ENCODE measurements around the gene CCDC180.
"Not testable (repeated sequence)": the region's sequence is repeated elsewhere in the genome, so short reads cannot be mapped to it uniquely, and the experiment has no call there.

Gene CCDC180

GRCh38 chr9:97322105-97322504, 14.6 kb downstream of the CCDC180 start:
- H3K27me3 ChIP-seq (replicated peaks; ENCODE audit: control insufficient read depth, insufficient read depth, low read length), result no peaks in the 10 kb centered on the region
- no peak overlapping the region for H3K9ac ChIP-seq (ENCODE audit: low read length)
- DNase-seq (ENCODE audit: low read depth), result no peak
- H3K9me3 ChIP-seq (ENCODE audit: control insufficient read depth, low read length), result no peaks in the 10 kb centered on the region
- peaks cover 14% of the 10 kb centered on the region for H3K36me3 ChIP-seq (ENCODE audit: control insufficient read depth, insufficient read depth, low read length, severe bottlenecking)
- no peak overlapping the region for H3K4me3 ChIP-seq (ENCODE audit: low read length)
- H3K4me1 ChIP-seq (ENCODE audit: control insufficient read depth, insufficient read depth, low read length), result no peaks in the 10 kb centered on the region

- no peak for DNase-seq (ENCODE audit: low read depth)
- no peaks in the 10 kb centered on the region for H3K4me1 ChIP-seq (ENCODE audit: control insufficient read depth, insufficient read depth, low read length)
- no peak overlapping the region for H3K4me3 ChIP-seq (ENCODE audit: low read length)
- H3K36me3 ChIP-seq (ENCODE audit: control insufficient read depth, insufficient read depth, low read length, severe bottlenecking), result peaks cover 15% of the 10 kb centered on the region
- H3K9me3 ChIP-seq (ENCODE audit: control insufficient read depth, low read length), result no peaks in the 10 kb centered on the region
- H3K9ac ChIP-seq (ENCODE audit: low read length), result no peak overlapping the region
- no peaks in the 10 kb centered on the region for H3K27me3 ChIP-seq (replicated peaks; ENCODE audit: control insufficient read depth, insufficient read depth, low read length)
These were observed 17.5 kb downstream of the CCDC180 start for GRCh38 chr9:97324954-97325353.

- no peak for DNase-seq (ENCODE audit: low read depth)
- H3K36me3 ChIP-seq (ENCODE audit: control insufficient read depth, insufficient read depth, low read length, severe bottlenecking), result peaks cover 15% of the 10 kb centered on the region
- no peaks in the 10 kb centered on the region for H3K27me3 ChIP-seq (replicated peaks; ENCODE audit: control insufficient read depth, insufficient read depth, low read length)
- H3K4me1 ChIP-seq (ENCODE audit: control insufficient read depth, insufficient read depth, low read length), result no peaks in the 10 kb centered on the region
- H3K4me3 ChIP-seq (ENCODE audit: low read length), result no peak overlapping the region
- no peaks in the 10 kb centered on the region for H3K9me3 ChIP-seq (ENCODE audit: control insufficient read depth, low read length)
- H3K9ac ChIP-seq (ENCODE audit: low read length), result no peak overlapping the region
These were observed 20.1 kb downstream of the CCDC180 start for GRCh38 chr9:97327562-97327961.

GRCh38 chr9:97332993-97333392, 25.5 kb downstream of the CCDC180 start:
- Histone ChIP-seq H3K4me1 (ENCODE audit: control insufficient read depth, insufficient read depth, low read length) (no peaks in the 10 kb centered on the region), H3K27me3 (replicated peaks; ENCODE audit: control insufficient read depth, insufficient read depth, low read length) (no peaks in the 10 kb centered on the region), H3K36me3 (ENCODE audit: control insufficient read depth, insufficient read depth, low read length, severe bottlenecking) (peaks cover 11% of the 10 kb centered on the region), H3K9ac (ENCODE audit: low read length) (no peak overlapping the region), H3K4me3 (ENCODE audit: low read length) (no peak overlapping the region), H3K9me3 (ENCODE audit: control insufficient read depth, low read length) (no peaks in the 10 kb centered on the region)
- DNase-seq (ENCODE audit: low read depth), result no peak

- not testable (repeated sequence) for H3K4me3 ChIP-seq (ENCODE audit: low read length); DNase-seq (ENCODE audit: low read depth); H3K4me1 ChIP-seq (ENCODE audit: control insufficient read depth, insufficient read depth, low read length); H3K27me3 ChIP-seq (replicated peaks; ENCODE audit: control insufficient read depth, insufficient read depth, low read length); H3K36me3 ChIP-seq (ENCODE audit: control insufficient read depth, insufficient read depth, low read length, severe bottlenecking); H3K9me3 ChIP-seq (ENCODE audit: control insufficient read depth, low read length); H3K9ac ChIP-seq (ENCODE audit: low read length)
These were observed 28.2 kb downstream of the CCDC180 start for GRCh38 chr9:97335622-97336021.

GRCh38 chr9:97348871-97349270, 41.4 kb downstream of the CCDC180 start:
- no peaks in the 10 kb centered on the region for H3K4me1 ChIP-seq (ENCODE audit: control insufficient read depth, insufficient read depth, low read length)
- no peak overlapping the region for H3K4me3 ChIP-seq (ENCODE audit: low read length)
- H3K36me3 ChIP-seq (ENCODE audit: control insufficient read depth, insufficient read depth, low read length, severe bottlenecking), result no peaks in the 10 kb centered on the region
- H3K27me3 ChIP-seq (replicated peaks; ENCODE audit: control insufficient read depth, insufficient read depth, low read length), result no peaks in the 10 kb centered on the region
- no peak overlapping the region for H3K9ac ChIP-seq (ENCODE audit: low read length)
- no peak for DNase-seq (ENCODE audit: low read depth)
- H3K9me3 ChIP-seq (ENCODE audit: control insufficient read depth, low read length), result no peaks in the 10 kb centered on the region

- no peaks in the 10 kb centered on the region for H3K27me3 ChIP-seq (replicated peaks; ENCODE audit: control insufficient read depth, insufficient read depth, low read length)
- H3K4me3 ChIP-seq (ENCODE audit: low read length), result no peak overlapping the region
- no peaks in the 10 kb centered on the region for H3K36me3 ChIP-seq (ENCODE audit: control insufficient read depth, insufficient read depth, low read length, severe bottlenecking)
- H3K4me1 ChIP-seq (ENCODE audit: control insufficient read depth, insufficient read depth, low read length), result no peaks in the 10 kb centered on the region
- no peaks in the 10 kb centered on the region for H3K9me3 ChIP-seq (ENCODE audit: control insufficient read depth, low read length)
- no peak for DNase-seq (ENCODE audit: low read depth)
- no peak overlapping the region for H3K9ac ChIP-seq (ENCODE audit: low read length)
These were observed 41.9 kb downstream of the CCDC180 start for GRCh38 chr9:97349400-97349799.

- H3K27me3 ChIP-seq (replicated peaks; ENCODE audit: control insufficient read depth, insufficient read depth, low read length), result no peaks in the 10 kb centered on the region
- DNase-seq (ENCODE audit: low read depth), result no peak
- H3K9ac ChIP-seq (ENCODE audit: low read length), result no peak overlapping the region
- H3K4me3 ChIP-seq (ENCODE audit: low read length), result no peak overlapping the region
- H3K4me1 ChIP-seq (ENCODE audit: control insufficient read depth, insufficient read depth, low read length), result no peaks in the 10 kb centered on the region
- peaks cover 5% of the 10 kb centered on the region for H3K36me3 ChIP-seq (ENCODE audit: control insufficient read depth, insufficient read depth, low read length, severe bottlenecking)
- no peaks in the 10 kb centered on the region for H3K9me3 ChIP-seq (ENCODE audit: control insufficient read depth, low read length)
These were observed 47.2 kb downstream of the CCDC180 start for GRCh38 chr9:97354637-97355036.

GRCh38 chr9:97357056-97357455, 49.6 kb downstream of the CCDC180 start:
- Histone ChIP-seq H3K4me3 (ENCODE audit: low read length) (no peak overlapping the region), H3K4me1 (ENCODE audit: control insufficient read depth, insufficient read depth, low read length) (no peaks in the 10 kb centered on the region), H3K36me3 (ENCODE audit: control insufficient read depth, insufficient read depth, low read length, severe bottlenecking) (peaks cover 5% of the 10 kb centered on the region), H3K9ac (ENCODE audit: low read length) (no peak overlapping the region), H3K27me3 (replicated peaks; ENCODE audit: control insufficient read depth, insufficient read depth, low read length) (no peaks in the 10 kb centered on the region), H3K9me3 (ENCODE audit: control insufficient read depth, low read length) (no peaks in the 10 kb centered on the region)
- DNase-seq (ENCODE audit: low read depth), result no peak

Data from adipocyte (in vitro differentiated cells).